IMR-90 (cell line): ENCODE results near the gene FRYL. TPM values are rescaled to one million over a fixed set of nuclear protein-coding genes. Genes with fewer than 3 reads are reported as not detected.

ENCODE experiments used
- ATAC-seq: fragments of 200-7000 bp; cut with Tn5 transposase; 2 replicates; pipeline ENCODE4 v1.9.1; 2020; ENCODE audit warnings: low read depth, mild to moderate bottlenecking, moderate library complexity
- BruUV-seq: library from RNA; stranded (reverse); fragments of 400-500 nt; replicated peaks from 2 replicates; lab custom pipeline; 2021; lab: Mats Ljungman, UMichigan
- CTCF ChIA-PET: fragments of 300-600 bp; formaldehyde crosslinking; extraction: SDS; loops from one replicate; lab custom pipeline; 2021; ENCODE audit warnings: antibody characterized with exemption; lab: Yijun Ruan, JAX
- POLR2A ChIA-PET: fragments of 300-600 bp; sonication (Branson Sonifier 250); formaldehyde crosslinking; loops from one replicate; lab custom pipeline; 2022; ENCODE audit warnings: antibody characterized with exemption; ENCODE audit not compliant: unreplicated experiment; lab: Charles Lee
- DNase-seq: peaks from one replicate; pipeline ENCODE4 v3.0.0; 2013
- H2AFZ ChIP-seq: replicated peaks from 2 replicates; pipeline ENCODE3; 2013; ENCODE audit warnings: low read length, mild to moderate bottlenecking; ENCODE audit not compliant: poor library complexity
- H2AK5ac ChIP-seq: 2 replicates; pipeline ENCODE4 v1.6.1; 2013; ENCODE audit warnings: low read depth, low read length, inconsistent platforms
- H2AK9ac ChIP-seq: replicated peaks from 2 replicates; pipeline ENCODE3; 2013; ENCODE audit warnings: mild to moderate bottlenecking, low read depth, low read length, moderate library complexity; ENCODE audit not compliant: poor library complexity
- H2BK120ac ChIP-seq: 2 replicates; pipeline ENCODE4 v1.6.1; 2013; ENCODE audit warnings: low read depth, low read length, inconsistent platforms
- H2BK15ac ChIP-seq: 3 replicates; pipeline ENCODE4 v1.6.1; 2013; ENCODE audit warnings: low read depth, low read length, inconsistent platforms
- H2BK20ac ChIP-seq: 2 replicates; pipeline ENCODE4 v1.6.1; 2013; ENCODE audit warnings: low read depth, mild to moderate bottlenecking, inconsistent platforms, low read length, moderate library complexity
- H2BK5ac ChIP-seq: 2 replicates; pipeline ENCODE4 v1.6.1; 2013; ENCODE audit warnings: mild to moderate bottlenecking, low read depth, low read length, inconsistent platforms; ENCODE audit not compliant: poor library complexity, severe bottlenecking
- H3K14ac ChIP-seq: replicated peaks from 2 replicates; pipeline ENCODE4 v1.6.1; 2013; ENCODE audit warnings: low read depth, low read length, inconsistent platforms
- H3K18ac ChIP-seq: 2 replicates; pipeline ENCODE4 v1.6.1; 2013; ENCODE audit warnings: low read depth, low read length, control low read depth
- H3K23ac ChIP-seq: 2 replicates; pipeline ENCODE4 v1.6.1; 2013; ENCODE audit warnings: low read depth, low read length, inconsistent platforms
- H3K27ac ChIP-seq: 2 replicates; pipeline ENCODE4 v1.5.1; 2013; ENCODE audit warnings: mild to moderate bottlenecking, control low read depth, low read length; ENCODE audit not compliant: insufficient read depth
- H3K27me3 ChIP-seq: 2 replicates; pipeline ENCODE4 v1.6.1; 2013; ENCODE audit warnings: low read length; ENCODE audit not compliant: control insufficient read depth, insufficient read depth
- H3K36me3 ChIP-seq: 2 replicates; pipeline ENCODE4 v1.6.1; 2013; ENCODE audit warnings: low read length, mixed read lengths; ENCODE audit not compliant: control insufficient read depth, insufficient read depth
- H3K4ac ChIP-seq: 2 replicates; pipeline ENCODE4 v1.6.1; 2013; ENCODE audit warnings: low read depth, low read length, inconsistent platforms
- H3K4me1 ChIP-seq: 2 replicates; pipeline ENCODE4 v1.6.1; 2013; ENCODE audit warnings: low read length, mixed read lengths; ENCODE audit not compliant: control insufficient read depth, insufficient read depth
- H3K4me2 ChIP-seq: 2 replicates; pipeline ENCODE4 v1.6.1; 2013; ENCODE audit warnings: low read depth, mild to moderate bottlenecking, control low read depth, low read length, moderate library complexity
- H3K4me3 ChIP-seq: 2 replicates; pipeline ENCODE4 v1.5.1; 2013; ENCODE audit warnings: low read depth, mild to moderate bottlenecking, control low read depth, low read length, moderate library complexity; ENCODE audit not compliant: insufficient read depth
- H3K56ac ChIP-seq: 2 replicates; pipeline ENCODE4 v1.6.1; 2013; ENCODE audit warnings: low read length, inconsistent platforms; ENCODE audit not compliant: insufficient read depth; ENCODE audit errors: extremely low read depth
- H3K79me1 ChIP-seq, 2 experiments: 2 replicates each; pipeline ENCODE4 v1.6.1; 2013; ENCODE audit warnings: low read length in 2 of 2, inconsistent platforms in 1 of 2, low read depth in 1 of 2
- H3K9ac ChIP-seq: 2 replicates; pipeline ENCODE4 v1.6.1; 2013; ENCODE audit warnings: low read depth, low read length, control low read depth
- H3K9me1 ChIP-seq: 2 replicates; pipeline ENCODE4 v1.6.1; 2013; ENCODE audit warnings: low read length, inconsistent platforms; ENCODE audit not compliant: insufficient read depth
- H3K9me3 ChIP-seq: 2 replicates; pipeline ENCODE4 v1.6.1; 2013; ENCODE audit warnings: low read length; ENCODE audit not compliant: control insufficient read depth, insufficient read depth
- H4K20me1 ChIP-seq: 2 replicates; pipeline ENCODE4 v1.6.1; 2013; ENCODE audit warnings: low read length, inconsistent platforms; ENCODE audit not compliant: insufficient read depth
- H4K5ac ChIP-seq: 2 replicates; pipeline ENCODE4 v1.6.1; 2013; ENCODE audit warnings: mild to moderate bottlenecking, low read depth, low read length, control low read depth
- H4K8ac ChIP-seq, 2 experiments: 2 replicates each; pipeline ENCODE4 v1.6.1; 2013; ENCODE audit warnings: low read depth in 2 of 2, low read length in 2 of 2, control low read depth in 1 of 2, inconsistent platforms in 1 of 2
- H4K91ac ChIP-seq: 2 replicates; pipeline ENCODE4 v1.6.1; 2013; ENCODE audit warnings: low read depth, low read length, inconsistent platforms; ENCODE audit not compliant: insufficient read depth
- CEBPB ChIP-seq: IDR thresholded peaks from 2 replicates; pipeline ENCODE4 v1.6.1; 2012; ENCODE audit warnings: low read depth, low read length, improper control_type of control experiment
- CHD1 ChIP-seq: IDR thresholded peaks from 2 replicates; pipeline ENCODE4 v1.6.1; 2012; ENCODE audit warnings: low read depth, low read length, improper control_type of control experiment
- MAZ ChIP-seq: IDR thresholded peaks from 2 replicates; pipeline ENCODE4 v1.6.1; 2012; ENCODE audit warnings: low read depth, mild to moderate bottlenecking, low read length, improper control_type of control experiment, moderate library complexity, borderline replicate concordance
- MXI1 ChIP-seq: IDR thresholded peaks from 2 replicates; pipeline ENCODE4 v1.6.1; 2012; ENCODE audit warnings: low read depth, mild to moderate bottlenecking, low read length, moderate library complexity, borderline replicate concordance
- WGBS, 2 experiments: methylation state at CpG; one replicate each; pipeline versions ENCODE4 v1.1.5 to v1.1.7; 2013; ENCODE audit warnings: missing lambda C conversion rate in 2 of 2; ENCODE audit not compliant: insufficient read length in 1 of 2; ENCODE audit errors: extremely low coverage in 2 of 2; 5-methylcytosine and 5-hydroxymethylcytosine counted together
- dilution Hi-C: fragments of 300-500 bp; cut with HindIII; formaldehyde crosslinking; loops from one replicate; pipeline ENCODE4 v1.14.3; 2018; ENCODE audit warnings: low sequenced_read_pairs; ENCODE audit not compliant: unreplicated experiment
- in situ Hi-C: fragments of 300-500 bp; cut with MboI; formaldehyde crosslinking; loops from 3 replicates; pipeline ENCODE4 v1.14.3; 2019; ENCODE audit warnings: low sequenced_read_pairs, inconsistent platforms, mixed read lengths
- intact Hi-C: fragments of 100-400 bp; cut with micrococcal nuclease; formaldehyde crosslinking; loops from 2 replicates; pipeline ENCODE4 v1.10.0; 2022
- polyA plus RNA-seq, 3 experiments: library from polyadenylated mRNA; depleted of rRNA; stranded (reverse); fragments of >200 nt; gene quantifications; 2 replicates each; pipeline ENCODE4 v1.2.3, GENCODE V29; 2012; ENCODE audit warnings: low replicate concordance in 1 of 3
- total RNA-seq: library from RNA; depleted of rRNA; stranded (reverse); fragments of >200 nt; gene quantifications from 2 replicates; pipeline ENCODE4 v1.2.3, GENCODE V29; 2012

The FRYL gene
- total and polyA plus RNA-seq, 2 of the 4 experiments (the other 2 are of a cell fraction): 9.9 to 77.4 TPM

- no peaks in the 10 kb centered on the region for H3K27me3 ChIP-seq
- no peak overlapping the region for H4K5ac ChIP-seq
- no TSS peak for BruUV-seq
- no peak for TF ChIP-seq CEBPB
- TF ChIP-seq CHD1: no peak
- no peak for TF ChIP-seq MXI1
- no peak for TF ChIP-seq MAZ
- H3K79me1 ChIP-seq: no peaks in the 10 kb centered on the region
- H3K9me3 ChIP-seq: no peaks in the 10 kb centered on the region
- H2AK9ac ChIP-seq: no peak overlapping the region
- no peak overlapping the region for H3K4me2 ChIP-seq
- H2BK5ac ChIP-seq: no peak overlapping the region
- no peak overlapping the region for H3K14ac ChIP-seq
- H3K27ac ChIP-seq: no peak overlapping the region
- WGBS, 2 experiments: no CpG with 5 or more reads among the region's 2 CpGs
- dilution Hi-C loops: no loop called here
- DNase-seq (no peak), ATAC-seq (no peak)
- H4K20me1 ChIP-seq: no peaks in the 10 kb centered on the region
- no peak overlapping the region for H4K8ac ChIP-seq
- in situ Hi-C loops: no loop called here
- ChIA-PET POLR2A (no interaction called here), CTCF (no interaction called here)
- H2BK20ac ChIP-seq: no peak overlapping the region; the same call in 1 of the 2 replicates
- no peak overlapping the region for H2BK120ac ChIP-seq
- no peaks in the 10 kb centered on the region for H3K36me3 ChIP-seq
- no peak overlapping the region for H3K4me3 ChIP-seq
- H3K4me1 ChIP-seq: 0 out of 2 replicates have a peak, but pooled peaks cover 2% of the 10 kb centered on the region
- H3K56ac ChIP-seq: no peak overlapping the region
- H3K9me1 ChIP-seq: peaks cover 2% of the 10 kb centered on the region; the same call in 1 of the 2 replicates
- no peak overlapping the region for H3K4ac ChIP-seq
- no peak overlapping the region for H3K23ac ChIP-seq
- no peak overlapping the region for H3K18ac ChIP-seq
- intact Hi-C loops: no loop called here
- H2AK5ac ChIP-seq: no peak overlapping the region
- no peak overlapping the region for H4K91ac ChIP-seq
- H2AFZ ChIP-seq: no peak overlapping the region
- H2BK15ac ChIP-seq: no peak overlapping the region
- H3K9ac ChIP-seq: no peak overlapping the region
These were observed 19.1 kb upstream of the FRYL start for GRCh38 chr4:48799157-48799556.
